ENCODE results near the gene SRPK1.
"Not testable (repeated sequence)": the region's sequence is repeated elsewhere in the genome, so short reads cannot be mapped to it uniquely, and the experiment has no call there.

SRPK1 gene

DNA sequence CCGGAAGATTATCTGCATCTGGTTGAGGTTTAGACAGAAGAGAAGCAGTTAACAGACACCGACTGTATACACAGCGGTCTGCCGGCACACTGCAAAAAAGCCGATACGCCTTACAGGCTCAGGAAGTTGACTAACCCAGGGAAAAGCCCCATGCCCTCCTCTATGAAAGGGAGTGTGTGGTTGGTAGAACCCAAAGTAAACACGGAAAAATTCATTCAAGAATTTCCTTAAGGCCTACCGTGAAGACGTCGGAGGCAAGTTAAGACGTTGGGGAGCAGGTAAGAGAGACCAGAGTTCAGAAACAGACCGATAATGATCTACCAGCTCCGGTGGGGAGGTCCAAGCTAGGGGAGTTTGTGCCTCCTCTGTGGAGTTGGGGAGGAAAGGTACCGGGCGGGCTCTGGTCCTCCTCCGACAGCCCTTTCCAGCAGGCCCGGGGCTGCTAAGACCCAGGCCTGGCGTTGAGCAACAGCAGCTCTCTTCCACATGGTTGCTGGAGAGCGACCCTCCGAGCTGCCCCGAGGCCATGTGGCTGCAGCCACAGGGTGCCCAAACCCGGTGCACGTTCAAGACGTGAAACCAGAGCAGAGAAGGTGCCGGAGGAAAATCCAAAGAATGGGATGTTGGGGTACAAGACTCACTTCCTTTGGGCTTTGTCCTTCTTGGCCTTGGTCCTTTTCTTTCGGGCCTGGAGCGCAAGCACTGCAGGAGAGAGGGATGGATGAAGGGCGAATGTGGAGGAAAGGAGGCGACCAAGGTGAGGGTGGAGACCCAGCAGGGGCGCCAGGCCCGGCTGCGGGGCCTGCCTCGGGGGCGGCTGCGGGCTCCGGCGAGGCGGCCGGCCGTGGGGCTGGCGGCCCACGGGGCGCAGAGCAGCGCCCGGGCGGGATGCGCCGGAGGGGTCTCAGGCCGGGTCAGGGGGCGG lies 809 bp downstream of the SRPK1 start:
- H2AFZ ChIP-seq (ENCODE audit: low read length) = peak overlapping the region; percentile 83
- H3K4me1 ChIP-seq (ENCODE audit: low read length) = peaks cover 11% of the 10 kb centered on the region
- H3K4me3 ChIP-seq (ENCODE audit: low read length) = peak overlapping the region; percentile 99
- TF ChIP-seq EZH2 (optimal IDR thresholded peaks at IDR 0.05; ENCODE audit: low read depth, low read length) (no peak), EZH2phosphoT487 (IDR thresholded peaks at IDR 0.05; ENCODE audit: low read length) (no peak)
- TF ChIP-seq, protein P1, sequence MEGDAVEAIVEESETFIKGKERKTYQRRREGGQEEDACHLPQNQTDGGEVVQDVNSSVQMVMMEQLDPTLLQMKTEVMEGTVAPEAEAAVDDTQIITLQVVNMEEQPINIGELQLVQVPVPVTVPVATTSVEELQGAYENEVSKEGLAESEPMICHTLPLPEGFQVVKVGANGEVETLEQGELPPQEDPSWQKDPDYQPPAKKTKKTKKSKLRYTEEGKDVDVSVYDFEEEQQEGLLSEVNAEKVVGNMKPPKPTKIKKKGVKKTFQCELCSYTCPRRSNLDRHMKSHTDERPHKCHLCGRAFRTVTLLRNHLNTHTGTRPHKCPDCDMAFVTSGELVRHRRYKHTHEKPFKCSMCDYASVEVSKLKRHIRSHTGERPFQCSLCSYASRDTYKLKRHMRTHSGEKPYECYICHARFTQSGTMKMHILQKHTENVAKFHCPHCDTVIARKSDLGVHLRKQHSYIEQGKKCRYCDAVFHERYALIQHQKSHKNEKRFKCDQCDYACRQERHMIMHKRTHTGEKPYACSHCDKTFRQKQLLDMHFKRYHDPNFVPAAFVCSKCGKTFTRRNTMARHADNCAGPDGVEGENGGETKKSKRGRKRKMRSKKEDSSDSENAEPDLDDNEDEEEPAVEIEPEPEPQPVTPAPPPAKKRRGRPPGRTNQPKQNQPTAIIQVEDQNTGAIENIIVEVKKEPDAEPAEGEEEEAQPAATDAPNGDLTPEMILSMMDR (IDR thresholded peaks at IDR 0.05; ENCODE audit: low read length) = no peak
- H3K4me2 ChIP-seq (ENCODE audit: low read depth, low read length) = peak overlapping the region; percentile 88
- H3F3A ChIP-seq (ENCODE audit: insufficient read depth, low read length) = peaks cover 4% of the 10 kb centered on the region; the same call in 1 of the 2 replicates
- H3K27me3 ChIP-seq (replicated peaks; ENCODE audit: insufficient read depth, low read length) = no peaks in the 10 kb centered on the region
- H3K9me2 ChIP-seq (replicated peaks; ENCODE audit: insufficient read depth, low read length) = no peaks in the 10 kb centered on the region
- no peaks in the 10 kb centered on the region; the same call in 1 of the 2 replicates for H3K36me3 ChIP-seq (replicated peaks; ENCODE audit: insufficient read depth, low read length)
- H3K9ac ChIP-seq (ENCODE audit: low read length) = peak overlapping the region; percentile 86
- no peaks in the 10 kb centered on the region for H3K9me3 ChIP-seq (replicated peaks; ENCODE audit: insufficient read depth, low read length)
- H3K79me2 ChIP-seq (ENCODE audit: low read length) = peaks cover 65% of the 10 kb centered on the region
- no peaks in the 10 kb centered on the region for H4K20me1 ChIP-seq (ENCODE audit: insufficient read depth, low read length)
- peak overlapping the region; percentile 45; the same call in 1 of the 2 replicates for H3K27ac ChIP-seq (ENCODE audit: low read length)
- DNase-seq = peak; percentile 36

- H3K9me2 ChIP-seq (replicated peaks; ENCODE audit: insufficient read depth, low read length) = no peaks in the 10 kb centered on the region
- no peaks in the 10 kb centered on the region; the same call in 1 of the 2 replicates for H3K36me3 ChIP-seq (replicated peaks; ENCODE audit: insufficient read depth, low read length)
- peaks cover 11% of the 10 kb centered on the region for H3K4me1 ChIP-seq (ENCODE audit: low read length)
- peak overlapping the region; percentile 99 for H3K4me3 ChIP-seq (ENCODE audit: low read length)
- TF ChIP-seq, protein P1 (IDR thresholded peaks at IDR 0.05; ENCODE audit: low read length) = no peak
- TF ChIP-seq EZH2 (optimal IDR thresholded peaks at IDR 0.05; ENCODE audit: low read depth, low read length) (no peak), EZH2phosphoT487 (IDR thresholded peaks at IDR 0.05; ENCODE audit: low read length) (no peak)
- no peaks in the 10 kb centered on the region for H4K20me1 ChIP-seq (ENCODE audit: insufficient read depth, low read length)
- peak overlapping the region; percentile 83 for H2AFZ ChIP-seq (ENCODE audit: low read length)
- H3K9ac ChIP-seq (ENCODE audit: low read length) = peak overlapping the region; percentile 86; the same call in 1 of the 2 replicates
- no peaks in the 10 kb centered on the region for H3K9me3 ChIP-seq (replicated peaks; ENCODE audit: insufficient read depth, low read length)
- H3K4me2 ChIP-seq (ENCODE audit: low read depth, low read length) = peak overlapping the region; percentile 88
- peak; percentile 20 for DNase-seq
- H3F3A ChIP-seq (ENCODE audit: insufficient read depth, low read length) = peaks cover 4% of the 10 kb centered on the region; the same call in 1 of the 2 replicates
- H3K27me3 ChIP-seq (replicated peaks; ENCODE audit: insufficient read depth, low read length) = no peaks in the 10 kb centered on the region
- H3K27ac ChIP-seq (ENCODE audit: low read length) = peak overlapping the region; percentile 45; the same call in 1 of the 2 replicates
- H3K79me2 ChIP-seq (ENCODE audit: low read length) = peaks cover 74% of the 10 kb centered on the region
These were observed 1.6 kb downstream of the SRPK1 start for GRCh38 chr6:35919085-35919826.

- H3K4me2 ChIP-seq (ENCODE audit: low read depth, low read length); H3K4me3 ChIP-seq (ENCODE audit: low read length): not testable (repeated sequence)
- peaks cover 10% of the 10 kb centered on the region for H3K4me1 ChIP-seq (ENCODE audit: low read length)
These were observed 4.0 kb downstream of the SRPK1 start for GRCh38 chr6:35916893-35917292.

More at GRCh38 chr6:35916893-35917292, 4.0 kb downstream of the SRPK1 start:
- not testable (repeated sequence) for H4K20me1 ChIP-seq (ENCODE audit: insufficient read depth, low read length); H3K36me3 ChIP-seq (replicated peaks; ENCODE audit: insufficient read depth, low read length); H3K27ac ChIP-seq (ENCODE audit: low read length); DNase-seq; H3K27me3 ChIP-seq (replicated peaks; ENCODE audit: insufficient read depth, low read length); H3K9me3 ChIP-seq (replicated peaks; ENCODE audit: insufficient read depth, low read length); H2AFZ ChIP-seq (ENCODE audit: low read length); H3K9me2 ChIP-seq (replicated peaks; ENCODE audit: insufficient read depth, low read length); H3F3A ChIP-seq (ENCODE audit: insufficient read depth, low read length); H3K9ac ChIP-seq (ENCODE audit: low read length)
- H3K79me2 ChIP-seq (ENCODE audit: low read length) = peaks cover 89% of the 10 kb centered on the region
